ENCODE data around the gene ST8SIA6. TPM values are rescaled to one million over a fixed set of nuclear protein-coding genes. Genes with fewer than 3 reads are reported as not detected.
A peak's percentile ranks its signal among the peaks of the same experiment; 100 is the strongest.

Gene ST8SIA6
- total and polyA plus RNA-seq, 9 of the 15 experiments (the other 6 are each of a cell fraction or from before 2014, with no cell fraction given), result 0.69 to 6.7 (median 5.0) TPM

DNA sequence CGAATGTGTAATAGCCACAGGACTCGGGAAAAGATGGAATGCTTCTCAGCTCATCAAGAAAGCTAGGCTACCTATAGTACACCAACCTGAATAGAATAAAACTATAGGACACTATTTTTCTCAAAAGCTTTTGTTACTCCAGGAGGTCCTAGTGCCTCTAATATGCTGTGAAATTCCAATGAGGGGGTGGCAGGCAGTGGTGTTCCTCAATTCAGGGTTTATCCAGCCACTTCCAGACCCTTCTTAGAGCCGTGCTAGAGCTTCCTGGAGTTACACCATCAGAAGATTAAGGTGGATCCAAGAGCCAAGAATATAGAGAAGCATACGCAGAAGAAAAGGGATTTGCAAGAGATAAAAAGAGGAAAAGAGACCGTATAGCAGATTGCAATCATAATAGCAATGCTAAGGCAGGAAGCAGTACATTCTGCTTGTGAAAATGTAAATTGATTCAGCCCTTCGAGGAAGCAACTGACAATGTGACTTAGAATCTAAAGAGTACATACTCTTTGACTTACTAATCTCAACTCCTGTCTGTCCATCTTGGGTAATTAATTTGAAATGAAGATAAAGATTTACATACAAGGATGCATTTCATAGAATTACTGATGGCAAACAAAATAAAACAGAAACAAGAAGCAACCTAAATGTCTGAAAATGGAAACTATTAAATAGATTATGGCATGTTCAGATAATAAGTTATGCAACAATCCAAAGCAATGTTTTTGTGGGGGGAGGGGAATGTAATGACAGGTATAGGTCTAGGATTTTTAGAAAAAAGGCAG, 2.1 kb downstream of the ST8SIA6 start (continued):
- TF ChIP-seq KDM4B (IDR thresholded peaks at IDR 0.05; ENCODE audit: borderline replicate concordance in 2 of 2, low read depth in 1 of 2) (no peak), KLF16 (IDR thresholded peaks at IDR 0.05) (no peak), ZNF217 (CRISPR knock-in tag; IDR thresholded peaks at IDR 0.05) (no peak), GABPB1 (CRISPR knock-in tag; IDR thresholded peaks at IDR 0.05) (no peak), ZNF324 (CRISPR knock-in tag; IDR thresholded peaks at IDR 0.05) (no peak), TCF3 (CRISPR knock-in tag; IDR thresholded peaks at IDR 0.05) (no peak), ZNF354B (CRISPR knock-in tag; IDR thresholded peaks at IDR 0.05) (no peak), CBX8 (IDR thresholded peaks at IDR 0.05; ENCODE audit: borderline replicate concordance, extremely low read depth, low read depth, low read length, poor library complexity, severe bottlenecking) (no peak), CREM (IDR thresholded peaks at IDR 0.05; ENCODE audit: low read depth) (no peak), SIN3B (IDR thresholded peaks at IDR 0.05; ENCODE audit: low read depth) (no peak), SLC30A9 (CRISPR knock-in tag; IDR thresholded peaks at IDR 0.05) (no peak), CEBPB (tag; IDR thresholded peaks at IDR 0.05) (peak; percentile 94), NR2C2 (CRISPR knock-in tag; IDR thresholded peaks at IDR 0.05) (no peak), NR2C2 (tag; IDR thresholded peaks at IDR 0.05) (no peak), MLX (CRISPR knock-in tag; conservative IDR thresholded peaks at IDR 0.05) (no peak), CCNT2 (IDR thresholded peaks at IDR 0.05; ENCODE audit: borderline replicate concordance, extremely low read depth, insufficient read length, low read depth, low read length) (no peak), NR4A1 (CRISPR knock-in tag; IDR thresholded peaks at IDR 0.05) (no peak), NR4A1 (tag; IDR thresholded peaks at IDR 0.05) (no peak), CBX5 (IDR thresholded peaks at IDR 0.05; ENCODE audit: borderline replicate concordance, low read depth) (no peak), POU5F1 (IDR thresholded peaks at IDR 0.05; ENCODE audit: borderline replicate concordance, low read depth, low read length, partially characterized antibody) (no peak), POLR2H (tag; IDR thresholded peaks at IDR 0.05; ENCODE audit: low read depth) (0 out of 2 replicates have a peak, but pooled peaks have one; percentile 34), KAT7 (CRISPR knock-in tag; IDR thresholded peaks at IDR 0.05; ENCODE audit: borderline replicate concordance) (no peak), MYC (IDR thresholded peaks at IDR 0.05; ENCODE audit: low read depth, low read length) (no peak), MYC (CRISPR knock-in tag; IDR thresholded peaks at IDR 0.05; ENCODE audit: borderline replicate concordance, low read depth) (no peak), ZEB2 (IDR thresholded peaks at IDR 0.05) (no peak), ZNF436 (CRISPR knock-in tag; IDR thresholded peaks at IDR 0.05) (no peak), CTCFL (IDR thresholded peaks at IDR 0.05; ENCODE audit: borderline replicate concordance, insufficient read depth, low read depth, low read length, poor library complexity, severe bottlenecking) (no peak), RFX5 (IDR thresholded peaks at IDR 0.05; ENCODE audit: low read depth, low read length) (no peak)

All from K562 (cell line).